HL-60 (cell line): ENCODE results near the gene SYNJ1.

Experiments used
- POLR2AphosphoS5 ChIP-seq: IDR thresholded peaks from 2 replicates; pipeline ENCODE4 v1.6.1; 2012; ENCODE audit warnings: low read depth
- TF ChIP-seq, protein P1 (sequence below): IDR thresholded peaks from one replicate; pipeline ENCODE4 v1.5.1; 2011; ENCODE audit warnings: low read length, control low read depth, inconsistent platforms; ENCODE audit not compliant: insufficient read depth
- TF ChIP-seq, protein P2 (sequence below): IDR thresholded peaks from 2 replicates; pipeline ENCODE4 v1.6.1; 2012; ENCODE audit warnings: low read depth; ENCODE audit not compliant: insufficient replicate concordance

DNA sequence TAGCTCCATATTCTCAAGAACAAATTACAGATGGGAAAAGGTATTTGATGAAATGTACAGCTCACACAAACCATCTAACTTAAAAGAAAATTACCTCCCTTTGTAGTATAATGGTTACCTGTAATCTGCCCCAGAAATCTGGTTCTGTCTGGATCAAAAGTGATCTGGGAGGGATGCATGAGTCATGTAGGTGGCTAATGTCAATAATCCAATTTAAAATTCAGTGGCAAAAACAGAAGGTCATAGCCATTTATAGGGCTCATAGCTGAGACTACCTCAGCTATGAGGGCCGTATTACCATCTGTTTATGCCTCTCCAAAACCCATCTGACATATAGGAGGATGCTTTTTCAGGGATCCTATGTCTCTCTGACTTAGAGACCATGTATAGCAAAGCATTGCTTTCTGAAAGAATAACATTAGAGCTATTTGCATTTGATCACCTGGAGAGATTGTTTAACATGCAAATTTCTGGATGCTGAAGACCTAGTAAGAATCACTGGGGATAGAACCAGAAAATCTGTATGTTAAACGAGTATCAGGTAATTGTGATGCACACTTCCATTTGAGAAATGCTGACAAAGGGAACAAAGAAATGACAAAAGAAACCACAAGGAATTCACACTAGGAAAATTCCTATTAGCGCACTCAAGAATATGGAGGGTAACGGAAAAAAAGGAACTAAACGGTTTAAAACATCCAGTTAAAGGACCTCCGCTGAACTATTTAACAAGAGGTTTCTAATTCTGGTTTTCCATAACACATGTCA is 26.2 kb upstream of the SYNJ1 start:
- TF ChIP-seq, protein P1, sequence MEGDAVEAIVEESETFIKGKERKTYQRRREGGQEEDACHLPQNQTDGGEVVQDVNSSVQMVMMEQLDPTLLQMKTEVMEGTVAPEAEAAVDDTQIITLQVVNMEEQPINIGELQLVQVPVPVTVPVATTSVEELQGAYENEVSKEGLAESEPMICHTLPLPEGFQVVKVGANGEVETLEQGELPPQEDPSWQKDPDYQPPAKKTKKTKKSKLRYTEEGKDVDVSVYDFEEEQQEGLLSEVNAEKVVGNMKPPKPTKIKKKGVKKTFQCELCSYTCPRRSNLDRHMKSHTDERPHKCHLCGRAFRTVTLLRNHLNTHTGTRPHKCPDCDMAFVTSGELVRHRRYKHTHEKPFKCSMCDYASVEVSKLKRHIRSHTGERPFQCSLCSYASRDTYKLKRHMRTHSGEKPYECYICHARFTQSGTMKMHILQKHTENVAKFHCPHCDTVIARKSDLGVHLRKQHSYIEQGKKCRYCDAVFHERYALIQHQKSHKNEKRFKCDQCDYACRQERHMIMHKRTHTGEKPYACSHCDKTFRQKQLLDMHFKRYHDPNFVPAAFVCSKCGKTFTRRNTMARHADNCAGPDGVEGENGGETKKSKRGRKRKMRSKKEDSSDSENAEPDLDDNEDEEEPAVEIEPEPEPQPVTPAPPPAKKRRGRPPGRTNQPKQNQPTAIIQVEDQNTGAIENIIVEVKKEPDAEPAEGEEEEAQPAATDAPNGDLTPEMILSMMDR, result no peak
- no peak for TF ChIP-seq POLR2AphosphoS5
- TF ChIP-seq, protein P2, sequence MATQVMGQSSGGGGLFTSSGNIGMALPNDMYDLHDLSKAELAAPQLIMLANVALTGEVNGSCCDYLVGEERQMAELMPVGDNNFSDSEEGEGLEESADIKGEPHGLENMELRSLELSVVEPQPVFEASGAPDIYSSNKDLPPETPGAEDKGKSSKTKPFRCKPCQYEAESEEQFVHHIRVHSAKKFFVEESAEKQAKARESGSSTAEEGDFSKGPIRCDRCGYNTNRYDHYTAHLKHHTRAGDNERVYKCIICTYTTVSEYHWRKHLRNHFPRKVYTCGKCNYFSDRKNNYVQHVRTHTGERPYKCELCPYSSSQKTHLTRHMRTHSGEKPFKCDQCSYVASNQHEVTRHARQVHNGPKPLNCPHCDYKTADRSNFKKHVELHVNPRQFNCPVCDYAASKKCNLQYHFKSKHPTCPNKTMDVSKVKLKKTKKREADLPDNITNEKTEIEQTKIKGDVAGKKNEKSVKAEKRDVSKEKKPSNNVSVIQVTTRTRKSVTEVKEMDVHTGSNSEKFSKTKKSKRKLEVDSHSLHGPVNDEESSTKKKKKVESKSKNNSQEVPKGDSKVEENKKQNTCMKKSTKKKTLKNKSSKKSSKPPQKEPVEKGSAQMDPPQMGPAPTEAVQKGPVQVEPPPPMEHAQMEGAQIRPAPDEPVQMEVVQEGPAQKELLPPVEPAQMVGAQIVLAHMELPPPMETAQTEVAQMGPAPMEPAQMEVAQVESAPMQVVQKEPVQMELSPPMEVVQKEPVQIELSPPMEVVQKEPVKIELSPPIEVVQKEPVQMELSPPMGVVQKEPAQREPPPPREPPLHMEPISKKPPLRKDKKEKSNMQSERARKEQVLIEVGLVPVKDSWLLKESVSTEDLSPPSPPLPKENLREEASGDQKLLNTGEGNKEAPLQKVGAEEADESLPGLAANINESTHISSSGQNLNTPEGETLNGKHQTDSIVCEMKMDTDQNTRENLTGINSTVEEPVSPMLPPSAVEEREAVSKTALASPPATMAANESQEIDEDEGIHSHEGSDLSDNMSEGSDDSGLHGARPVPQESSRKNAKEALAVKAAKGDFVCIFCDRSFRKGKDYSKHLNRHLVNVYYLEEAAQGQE, result no peak
